Measurements from ENCODE around the gene CREB3.

Gene CREB3

DNA sequence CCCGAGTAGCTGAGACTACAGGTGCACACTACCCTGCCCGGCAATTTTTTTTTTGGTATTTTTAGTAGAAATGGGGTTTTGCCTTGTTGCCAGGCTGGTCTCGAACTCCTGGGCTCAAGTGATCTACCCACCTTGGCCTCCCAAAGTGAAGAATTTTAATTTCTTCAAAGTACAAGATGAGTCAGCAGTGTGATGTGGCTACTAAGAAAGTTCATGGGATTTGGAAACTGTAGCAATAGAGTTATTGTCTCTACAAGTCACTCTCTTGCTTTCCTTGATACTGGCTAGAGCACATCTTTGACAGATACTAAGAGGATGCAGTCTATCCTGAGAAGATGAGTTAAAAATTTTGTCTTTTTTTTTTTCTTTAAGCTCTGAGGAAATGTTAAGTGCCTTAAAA is 1.6 kb downstream of the CREB3 start:
- Histone ChIP-seq H3K36me3 (replicated peaks; ENCODE audit: insufficient read depth, low read length) (0 out of 2 replicates have a peak, but pooled peaks cover 3% of the 10 kb centered on the region), H4K20me1 (ENCODE audit: insufficient read depth, low read length) (no peaks in the 10 kb centered on the region), H3K4me1 (ENCODE audit: low read length) (peaks cover 24% of the 10 kb centered on the region), H3K4me3 (ENCODE audit: low read length) (no peak overlapping the region), H3K9me2 (replicated peaks; ENCODE audit: insufficient read depth, low read length) (no peaks in the 10 kb centered on the region), H3K4me2 (ENCODE audit: low read depth, low read length) (peak overlapping the region; percentile 78; the same call in 1 of the 2 replicates), H3K27me3 (replicated peaks; ENCODE audit: insufficient read depth, low read length) (no peaks in the 10 kb centered on the region), H3K27ac (ENCODE audit: low read length) (no peak overlapping the region), H3K9ac (ENCODE audit: low read length) (no peak overlapping the region), H3K79me2 (ENCODE audit: low read length) (peaks cover 50% of the 10 kb centered on the region), H2AFZ (ENCODE audit: low read length) (no peak overlapping the region), H3F3A (ENCODE audit: insufficient read depth, low read length) (peaks cover 31% of the 10 kb centered on the region; the same call in 1 of the 2 replicates), H3K9me3 (replicated peaks; ENCODE audit: insufficient read depth, low read length) (no peaks in the 10 kb centered on the region)
- TF ChIP-seq EZH2 (optimal IDR thresholded peaks at IDR 0.05; ENCODE audit: low read depth, low read length) = no peak
- TF ChIP-seq, protein P1, sequence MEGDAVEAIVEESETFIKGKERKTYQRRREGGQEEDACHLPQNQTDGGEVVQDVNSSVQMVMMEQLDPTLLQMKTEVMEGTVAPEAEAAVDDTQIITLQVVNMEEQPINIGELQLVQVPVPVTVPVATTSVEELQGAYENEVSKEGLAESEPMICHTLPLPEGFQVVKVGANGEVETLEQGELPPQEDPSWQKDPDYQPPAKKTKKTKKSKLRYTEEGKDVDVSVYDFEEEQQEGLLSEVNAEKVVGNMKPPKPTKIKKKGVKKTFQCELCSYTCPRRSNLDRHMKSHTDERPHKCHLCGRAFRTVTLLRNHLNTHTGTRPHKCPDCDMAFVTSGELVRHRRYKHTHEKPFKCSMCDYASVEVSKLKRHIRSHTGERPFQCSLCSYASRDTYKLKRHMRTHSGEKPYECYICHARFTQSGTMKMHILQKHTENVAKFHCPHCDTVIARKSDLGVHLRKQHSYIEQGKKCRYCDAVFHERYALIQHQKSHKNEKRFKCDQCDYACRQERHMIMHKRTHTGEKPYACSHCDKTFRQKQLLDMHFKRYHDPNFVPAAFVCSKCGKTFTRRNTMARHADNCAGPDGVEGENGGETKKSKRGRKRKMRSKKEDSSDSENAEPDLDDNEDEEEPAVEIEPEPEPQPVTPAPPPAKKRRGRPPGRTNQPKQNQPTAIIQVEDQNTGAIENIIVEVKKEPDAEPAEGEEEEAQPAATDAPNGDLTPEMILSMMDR (IDR thresholded peaks at IDR 0.05; ENCODE audit: low read length) = no peak
- no peak for TF ChIP-seq EZH2phosphoT487 (IDR thresholded peaks at IDR 0.05; ENCODE audit: low read length)
- no peak for DNase-seq

- no peak overlapping the region for H3K9ac ChIP-seq (ENCODE audit: low read length)
- H3K36me3 ChIP-seq (replicated peaks; ENCODE audit: insufficient read depth, low read length) = 0 out of 2 replicates have a peak, but pooled peaks cover 3% of the 10 kb centered on the region
- peak; percentile 73 for DNase-seq
- H3K79me2 ChIP-seq (ENCODE audit: low read length) = peaks cover 29% of the 10 kb centered on the region
- no peak overlapping the region for H2AFZ ChIP-seq (ENCODE audit: low read length)
- no peaks in the 10 kb centered on the region for H3K9me2 ChIP-seq (replicated peaks; ENCODE audit: insufficient read depth, low read length)
- H3K4me2 ChIP-seq (ENCODE audit: low read depth, low read length) = no peak overlapping the region
- TF ChIP-seq EZH2 (optimal IDR thresholded peaks at IDR 0.05; ENCODE audit: low read depth, low read length) = no peak
- TF ChIP-seq, protein P1 (IDR thresholded peaks at IDR 0.05; ENCODE audit: low read length) = peak; percentile 84
- H3K4me1 ChIP-seq (ENCODE audit: low read length) = peaks cover 5% of the 10 kb centered on the region; the same call in 1 of the 2 replicates
- H3K4me3 ChIP-seq (ENCODE audit: low read length) = no peak overlapping the region
- no peak overlapping the region for H3K27ac ChIP-seq (ENCODE audit: low read length)
- no peaks in the 10 kb centered on the region for H4K20me1 ChIP-seq (ENCODE audit: insufficient read depth, low read length)
- H3F3A ChIP-seq (ENCODE audit: insufficient read depth, low read length) = peaks cover 27% of the 10 kb centered on the region; the same call in 1 of the 2 replicates
- H3K9me3 ChIP-seq (replicated peaks; ENCODE audit: insufficient read depth, low read length) = no peaks in the 10 kb centered on the region
- H3K27me3 ChIP-seq (replicated peaks; ENCODE audit: insufficient read depth, low read length) = no peaks in the 10 kb centered on the region
Observed at GRCh38 chr9:35736201-35736633, 3.8 kb downstream of the CREB3 start.

GRCh38 chr9:35737143-35737542 is 4.7 kb downstream of the CREB3 start:
- 0 out of 2 replicates have a peak, but pooled peaks cover 3% of the 10 kb centered on the region for H3K36me3 ChIP-seq (replicated peaks; ENCODE audit: insufficient read depth, low read length)

More at GRCh38 chr9:35737143-35737542, 4.7 kb downstream of the CREB3 start:
- Histone ChIP-seq H3K9me3 (replicated peaks; ENCODE audit: insufficient read depth, low read length) (no peaks in the 10 kb centered on the region), H4K20me1 (ENCODE audit: insufficient read depth, low read length) (no peaks in the 10 kb centered on the region), H3K27me3 (replicated peaks; ENCODE audit: insufficient read depth, low read length) (no peaks in the 10 kb centered on the region), H3K79me2 (ENCODE audit: low read length) (peaks cover 27% of the 10 kb centered on the region; the same call in 1 of the 2 replicates), H3F3A (ENCODE audit: insufficient read depth, low read length) (peaks cover 21% of the 10 kb centered on the region; the same call in 1 of the 2 replicates), H2AFZ (ENCODE audit: low read length) (no peak overlapping the region), H3K9ac (ENCODE audit: low read length) (no peak overlapping the region), H3K4me1 (ENCODE audit: low read length) (peaks cover 3% of the 10 kb centered on the region; the same call in 1 of the 2 replicates), H3K9me2 (replicated peaks; ENCODE audit: insufficient read depth, low read length) (no peaks in the 10 kb centered on the region), H3K4me3 (ENCODE audit: low read length) (no peak overlapping the region), H3K27ac (ENCODE audit: low read length) (no peak overlapping the region), H3K4me2 (ENCODE audit: low read depth, low read length) (no peak overlapping the region)
- no peak for DNase-seq
- no peak for TF ChIP-seq EZH2 (optimal IDR thresholded peaks at IDR 0.05; ENCODE audit: low read depth, low read length)
- no peak for TF ChIP-seq EZH2phosphoT487 (IDR thresholded peaks at IDR 0.05; ENCODE audit: low read length)
- TF ChIP-seq, protein P1 (IDR thresholded peaks at IDR 0.05; ENCODE audit: low read length) = no peak
